Activated CD4-positive, alpha-beta memory T cell treated with anti-CD3 and anti-CD28 coated beads, Interleukin-2, amount 10 ng/mL, durations not matched to agents 7 days and 5 days (primary cell): Measurements from ENCODE around the gene GRIK4. TPM values are rescaled to one million over a fixed set of nuclear protein-coding genes. Genes with fewer than 3 reads are reported as not detected.
A peak's percentile ranks its signal among the peaks of the same experiment; 100 is the strongest.
"Not testable (repeated sequence)": the region's sequence is repeated elsewhere in the genome, so short reads cannot be mapped to it uniquely, and the experiment has no call there.

Experiments used
- CTCF ChIA-PET: fragments of 350-600 bp; sonication (Branson Sonifier 250); formaldehyde crosslinking; loops from one replicate; lab custom pipeline; 2021; ENCODE audit warnings: antibody characterized with exemption, inconsistent platforms; lab: Charles Lee
- POLR2A ChIA-PET: fragments of 350-600 bp; sonication (Branson Sonifier 250); formaldehyde crosslinking; loops from one replicate; lab custom pipeline; 2021; ENCODE audit warnings: antibody characterized with exemption; lab: Charles Lee
- DNase-seq: peaks from one replicate; pipeline ENCODE4 v3.0.0-alpha.2; 2020
- H3K27ac Mint-ChIP-seq: one replicate; pipeline ENCODE4 v1.8.0; 2021; ENCODE audit warnings: mild to moderate bottlenecking, mixed read lengths
- H3K27me3 Mint-ChIP-seq: one replicate; pipeline ENCODE4 v1.8.0; 2021; ENCODE audit warnings: mixed read lengths
- H3K36me3 Mint-ChIP-seq: one replicate; pipeline ENCODE4 v1.8.0; 2021; ENCODE audit warnings: low read depth, mixed read lengths
- H3K4me1 Mint-ChIP-seq: one replicate; pipeline ENCODE4 v1.8.0; 2021; ENCODE audit warnings: mixed read lengths
- H3K4me3 Mint-ChIP-seq: one replicate; pipeline ENCODE4 v1.8.0; 2021; ENCODE audit warnings: mild to moderate bottlenecking, mixed read lengths
- H3K9me3 Mint-ChIP-seq: one replicate; pipeline ENCODE4 v1.8.0; 2021; ENCODE audit warnings: mixed read lengths
- total RNA-seq, 2 experiments: library from RNA; stranded (reverse); gene quantifications; one replicate each; pipeline ENCODE4 v1.2.3, GENCODE V29; 2021

Gene GRIK4
- total RNA-seq, 2 experiments from 2014 or later: not detected

- H3K4me1 Mint-ChIP-seq: peaks cover 3% of the 10 kb centered on the region
- ChIA-PET CTCF (no interaction called here), POLR2A (no interaction called here)
- H3K4me3 Mint-ChIP-seq: no peak overlapping the region
- H3K36me3 Mint-ChIP-seq: no peaks in the 10 kb centered on the region
- H3K27me3 Mint-ChIP-seq: peaks cover 28% of the 10 kb centered on the region
- H3K9me3 Mint-ChIP-seq: no peaks in the 10 kb centered on the region
- H3K27ac Mint-ChIP-seq: no peak overlapping the region
- DNase-seq: no peak
Measured at GRCh38 chr11:120991830-120992686, 480.5 kb downstream of the GRIK4 start.

DNA sequence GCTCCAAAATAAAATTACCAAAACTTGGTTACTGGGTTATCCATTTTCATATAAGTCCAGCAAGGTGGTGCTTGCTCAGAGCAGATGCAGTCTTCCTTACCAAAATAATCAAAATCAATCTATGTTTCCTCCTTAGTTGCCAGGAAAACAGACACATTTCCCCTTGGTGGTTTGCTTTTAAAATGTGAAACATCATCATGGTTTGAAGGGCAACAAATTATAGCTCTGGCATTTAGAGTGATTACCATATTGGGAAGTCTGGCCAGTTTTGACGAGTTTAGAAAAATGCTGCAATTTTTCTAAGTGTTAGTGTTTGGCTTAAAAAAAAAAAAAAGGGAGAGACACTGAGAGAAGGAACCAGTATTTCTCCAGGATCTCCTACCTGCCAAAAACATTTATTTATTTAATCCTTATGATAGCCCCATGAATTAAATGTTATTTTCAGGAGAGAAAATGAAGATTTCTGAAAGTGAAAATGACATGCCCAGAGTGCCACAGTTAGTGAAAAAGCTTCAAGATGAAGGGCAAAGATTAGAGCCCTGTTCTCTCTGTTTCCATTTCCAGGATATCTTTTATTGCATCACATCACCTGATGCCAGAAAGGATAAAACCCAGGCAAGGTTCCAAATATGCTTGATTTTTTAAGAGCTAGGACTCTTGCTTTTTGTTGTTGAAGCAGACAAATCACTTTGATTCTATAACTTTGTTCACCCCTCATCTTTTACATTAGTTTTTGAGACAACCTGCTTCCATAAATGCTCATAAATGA is 482.7 kb downstream of the GRIK4 start:
- POLR2A ChIA-PET: no interaction called here

DNA sequence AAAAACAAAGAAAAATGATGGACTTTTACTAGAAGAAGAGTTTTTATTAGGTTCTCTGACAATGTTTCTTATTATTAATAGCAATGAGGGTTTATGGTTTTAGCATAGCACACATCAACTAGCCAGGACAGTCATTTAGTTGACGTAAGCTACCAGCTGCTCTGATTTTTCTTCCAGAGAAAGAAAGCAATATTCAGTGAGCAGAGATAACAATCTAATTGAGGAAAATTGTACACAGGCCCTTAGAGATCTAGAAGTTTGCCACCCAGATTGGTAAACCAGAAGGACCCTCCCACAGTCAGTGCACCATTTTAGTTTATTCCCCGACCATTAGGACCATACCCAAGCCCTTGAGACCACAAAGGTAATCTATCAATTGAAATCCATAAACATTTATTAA is 483.6 kb downstream of the GRIK4 start:
- Mint-ChIP-seq H3K9me3 (no peaks in the 10 kb centered on the region), H3K27me3 (peaks cover 15% of the 10 kb centered on the region), H3K4me3 (no peak overlapping the region), H3K27ac (no peak overlapping the region), H3K4me1 (peaks cover 3% of the 10 kb centered on the region), H3K36me3 (no peaks in the 10 kb centered on the region)
- CTCF ChIA-PET: no interaction called here
- no peak for DNase-seq
- POLR2A ChIA-PET: no interaction called here

More for the DNA sequence above, 482.7 kb downstream of the GRIK4 start:
- peaks cover 18% of the 10 kb centered on the region for H3K27me3 Mint-ChIP-seq
- CTCF ChIA-PET: no interaction called here
- H3K36me3 Mint-ChIP-seq: no peaks in the 10 kb centered on the region
- peaks cover 3% of the 10 kb centered on the region for H3K4me1 Mint-ChIP-seq
- no peak for DNase-seq
- no peak overlapping the region for H3K4me3 Mint-ChIP-seq
- H3K9me3 Mint-ChIP-seq: no peaks in the 10 kb centered on the region
- H3K27ac Mint-ChIP-seq: no peak overlapping the region

DNA sequence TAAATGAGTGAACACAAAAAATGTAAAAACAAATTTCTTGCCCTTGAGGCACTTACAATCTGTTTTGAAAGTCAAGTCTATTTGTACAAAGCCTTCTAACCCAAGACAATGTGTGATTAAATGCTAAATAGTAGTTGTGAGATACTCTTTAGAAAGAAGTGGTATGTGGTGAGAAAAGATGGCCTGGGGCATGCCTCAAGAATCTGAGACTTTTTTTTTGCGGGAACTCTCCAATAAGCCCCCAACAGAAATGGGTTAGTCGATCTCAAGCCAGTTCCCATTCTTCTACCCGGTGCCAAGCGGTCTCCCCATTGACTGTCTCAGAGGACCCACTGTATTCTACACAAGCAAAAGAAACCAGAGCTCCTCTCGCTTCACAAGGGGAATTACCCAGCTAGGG is 485.4 kb downstream of the GRIK4 start:
- Mint-ChIP-seq H3K9me3 (no peaks in the 10 kb centered on the region), H3K36me3 (no peaks in the 10 kb centered on the region), H3K27me3 (peaks cover 15% of the 10 kb centered on the region), H3K4me3 (no peak overlapping the region), H3K27ac (no peak overlapping the region), H3K4me1 (peaks cover 3% of the 10 kb centered on the region)
- ChIA-PET CTCF (no interaction called here), POLR2A (no interaction called here)
- DNase-seq: no peak

DNA sequence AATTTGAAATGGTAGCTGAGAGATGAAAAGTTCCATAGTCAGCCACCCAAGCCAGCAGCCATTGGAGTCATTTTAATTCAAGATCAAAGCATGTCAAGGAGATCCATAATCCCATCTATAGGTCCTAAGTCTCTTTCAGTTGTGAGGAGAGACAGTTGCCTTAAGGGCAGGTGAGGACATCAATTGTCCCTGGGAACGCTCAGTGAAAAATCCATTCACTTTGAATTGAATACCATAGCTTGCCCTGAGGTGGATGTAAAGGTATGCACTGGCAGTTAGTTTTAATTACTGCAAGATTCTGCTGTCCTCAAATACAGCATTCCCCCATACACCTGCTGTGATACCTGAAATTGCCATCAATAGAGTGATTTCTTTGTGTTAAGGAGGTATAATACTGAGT is 487.0 kb downstream of the GRIK4 start:
- Mint-ChIP-seq H3K27ac (no peak overlapping the region), H3K4me3 (no peak overlapping the region), H3K27me3 (peaks cover 25% of the 10 kb centered on the region), H3K4me1 (peaks cover 3% of the 10 kb centered on the region), H3K9me3 (no peaks in the 10 kb centered on the region), H3K36me3 (no peaks in the 10 kb centered on the region)
- ChIA-PET CTCF (no interaction called here), POLR2A (no interaction called here)
- DNase-seq: no peak

DNA sequence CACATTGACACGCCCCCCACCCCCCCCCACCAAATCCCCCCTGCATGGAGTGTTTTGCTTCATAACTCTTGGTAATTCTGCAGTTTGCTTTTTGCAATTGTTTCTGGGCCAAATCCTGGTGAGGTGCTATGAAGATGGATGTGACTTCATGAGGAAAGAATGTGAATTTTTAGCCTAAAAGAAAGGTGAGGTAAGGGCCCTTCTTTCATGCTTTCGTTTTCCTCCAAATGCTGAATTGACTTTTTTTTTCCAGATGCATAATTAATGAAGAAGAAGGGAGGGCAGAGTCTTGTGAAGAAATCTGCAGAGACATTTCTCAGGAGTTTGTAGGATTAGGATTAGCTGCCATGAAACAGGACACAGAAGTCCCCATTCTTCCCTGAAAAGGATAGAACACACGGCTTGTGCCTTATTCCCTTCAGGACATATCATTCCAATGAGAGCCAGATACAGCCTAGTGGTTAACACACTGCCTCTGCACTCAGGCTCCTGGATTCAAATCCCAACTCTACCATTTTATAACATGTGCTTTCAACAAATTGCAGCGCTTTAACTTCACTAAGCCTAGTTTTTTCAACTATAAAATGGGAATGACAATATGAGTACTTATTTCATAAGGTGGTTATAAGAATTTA is 492.8 kb downstream of the GRIK4 start:
- no peak for DNase-seq
- Mint-ChIP-seq H3K27me3 (peaks cover 36% of the 10 kb centered on the region), H3K9me3 (peaks cover 8% of the 10 kb centered on the region), H3K27ac (no peak overlapping the region), H3K36me3 (no peaks in the 10 kb centered on the region), H3K4me1 (no peaks in the 10 kb centered on the region), H3K4me3 (no peak overlapping the region)
- CTCF ChIA-PET: no interaction called here
- POLR2A ChIA-PET: no interaction called here

DNA sequence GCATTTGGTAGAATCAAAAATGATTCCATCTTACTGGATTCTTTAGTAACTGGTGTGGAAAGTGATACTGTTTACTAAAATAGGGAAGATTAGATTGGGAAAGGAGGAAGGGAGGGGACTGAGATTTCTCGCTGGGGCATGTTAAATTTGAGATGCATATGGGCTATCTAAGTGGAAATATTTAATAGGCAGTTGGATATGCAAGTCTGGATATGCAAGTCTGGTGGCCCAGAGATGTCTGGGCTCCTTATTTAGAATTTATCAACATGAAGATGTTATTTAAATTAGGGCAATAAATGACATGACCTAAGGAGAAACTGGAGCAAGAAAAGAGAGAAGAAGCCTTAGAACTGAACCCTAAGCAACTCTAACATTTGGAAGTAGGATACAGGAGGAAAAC is 495.4 kb downstream of the GRIK4 start:
- Mint-ChIP-seq H3K4me1 (no peaks in the 10 kb centered on the region), H3K9me3 (peaks cover 8% of the 10 kb centered on the region), H3K36me3 (no peaks in the 10 kb centered on the region), H3K4me3 (no peak overlapping the region), H3K27me3 (peaks cover 40% of the 10 kb centered on the region), H3K27ac (no peak overlapping the region)
- ChIA-PET CTCF (no interaction called here), POLR2A (no interaction called here)
- no peak for DNase-seq

DNA sequence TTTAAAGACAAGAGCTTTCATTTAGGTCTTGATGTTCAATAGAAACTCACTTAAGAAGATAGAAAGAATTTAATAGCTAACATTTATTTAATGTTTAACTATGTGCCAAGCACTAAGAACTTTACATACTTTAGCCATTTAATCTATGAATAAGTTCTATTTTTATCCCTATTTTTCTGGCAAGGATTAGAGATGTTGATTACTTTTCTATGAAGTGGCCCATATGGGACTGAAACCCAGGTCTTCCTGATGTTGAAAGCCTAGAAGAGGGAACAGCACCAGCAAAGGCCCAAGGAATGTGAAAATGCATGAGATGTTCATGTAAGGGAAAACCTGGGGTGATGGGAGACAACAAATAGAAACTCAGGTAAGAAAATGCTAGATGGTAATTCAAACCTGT is 497.0 kb downstream of the GRIK4 start:
- Mint-ChIP-seq H3K4me3 (no peak overlapping the region), H3K27ac (no peak overlapping the region), H3K27me3 (peaks cover 35% of the 10 kb centered on the region), H3K36me3 (no peaks in the 10 kb centered on the region), H3K9me3 (peaks cover 8% of the 10 kb centered on the region), H3K4me1 (no peaks in the 10 kb centered on the region)
- DNase-seq: no peak
- CTCF ChIA-PET: no interaction called here
- POLR2A ChIA-PET: no interaction called here

- Mint-ChIP-seq H3K27me3 (peaks cover 34% of the 10 kb centered on the region), H3K4me3 (no peak overlapping the region), H3K4me1 (no peaks in the 10 kb centered on the region), H3K9me3 (peaks cover 3% of the 10 kb centered on the region), H3K27ac (no peak overlapping the region), H3K36me3 (no peaks in the 10 kb centered on the region)
- ChIA-PET CTCF (no interaction called here), POLR2A (no interaction called here)
- DNase-seq: no peak
Measured at GRCh38 chr11:121012091-121012490, 500.5 kb downstream of the GRIK4 start.

- Mint-ChIP-seq H3K36me3 (no peaks in the 10 kb centered on the region), H3K27ac (no peak overlapping the region), H3K9me3 (no peaks in the 10 kb centered on the region), H3K27me3 (peaks cover 20% of the 10 kb centered on the region), H3K4me1 (peaks cover 4% of the 10 kb centered on the region), H3K4me3 (no peak overlapping the region)
- no peak for DNase-seq
- POLR2A ChIA-PET: no interaction called here
- CTCF ChIA-PET: no interaction called here
Measured at GRCh38 chr11:121018746-121019145, 507.2 kb downstream of the GRIK4 start.

DNA sequence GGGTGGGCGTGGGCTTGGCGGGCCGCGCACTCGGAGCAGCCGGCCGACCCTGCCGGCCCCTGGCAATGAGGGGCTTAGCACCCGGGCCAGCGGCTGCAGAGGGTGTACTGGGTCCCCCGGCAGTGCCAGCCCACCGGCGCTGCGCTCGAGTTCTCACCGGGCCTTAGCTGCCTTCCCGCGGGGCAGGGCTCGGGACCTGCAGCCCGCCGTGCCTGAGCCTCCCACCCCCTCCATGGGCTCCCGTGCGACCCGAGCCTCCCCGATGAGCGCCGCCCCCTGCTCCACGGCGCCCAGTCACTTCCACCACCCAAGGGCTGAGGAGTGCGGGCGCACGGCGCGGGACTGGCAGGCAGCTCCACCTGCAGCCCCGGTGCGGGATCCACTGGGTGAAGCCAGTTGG is 510.2 kb downstream of the GRIK4 start:
- Mint-ChIP-seq H3K4me1 (peaks cover 21% of the 10 kb centered on the region), H3K27me3 (peaks cover 15% of the 10 kb centered on the region)
- H3K4me3 Mint-ChIP-seq, H3K36me3 Mint-ChIP-seq, H3K9me3 Mint-ChIP-seq, POLR2A ChIA-PET, CTCF ChIA-PET, H3K27ac Mint-ChIP-seq, DNase-seq: not testable (repeated sequence)

- POLR2A ChIA-PET: interaction anchor here (1.4 to 1.7 kb wide), 3 partner anchors 11 to 268 kb away, joined by 3 to 6 read pairs (median 3); partner anchors contain the start of gene SC5D
- H3K9me3 Mint-ChIP-seq: no peaks in the 10 kb centered on the region
Measured at GRCh38 chr11:121023848-121024751, 512.6 kb downstream of the GRIK4 start, which contains the start of gene TBCEL. TBCEL (plus strand) TSS chr11:121024102; CDS start chr11:121045691, 21,589 bp downstream.

More at GRCh38 chr11:121023848-121024751, 512.6 kb downstream of the GRIK4 start, which contains the start of gene TBCEL:
- H3K27me3 Mint-ChIP-seq: peaks cover 5% of the 10 kb centered on the region
- DNase-seq: peak; percentile 83
- peak within 1 kb of the TSS; percentile 78 for H3K4me3 Mint-ChIP-seq
- H3K27ac Mint-ChIP-seq: peak within 1 kb of the TSS; percentile 50
- H3K36me3 Mint-ChIP-seq: no peaks in the 10 kb centered on the region
- CTCF ChIA-PET: interaction anchor here (0.6 to 2.8 kb wide), 4 partner anchors 10 to 171 kb away, joined by 3 to 7 read pairs (median 4); no protein-coding TSS in a partner anchor
- H3K4me1 Mint-ChIP-seq: peaks cover 21% of the 10 kb centered on the region
